GM10266 (cell line): ENCODE results near the gene ATP6V1F.
"Not testable (repeated sequence)": the region's sequence is repeated elsewhere in the genome, so short reads cannot be mapped to it uniquely, and the experiment has no call there.

Experiments used
- DNase-seq: peaks from one replicate; pipeline ENCODE4 v3.0.0; 2012; ENCODE audit errors: extremely low spot score
- TF ChIP-seq, protein P1 (sequence below): IDR thresholded peaks from 2 replicates; pipeline ENCODE4 v1.5.1; 2012; ENCODE audit warnings: mild to moderate bottlenecking, low read depth; ENCODE audit not compliant: control insufficient read depth, insufficient read depth; ENCODE audit errors: missing control alignments

Gene ATP6V1F

DNA sequence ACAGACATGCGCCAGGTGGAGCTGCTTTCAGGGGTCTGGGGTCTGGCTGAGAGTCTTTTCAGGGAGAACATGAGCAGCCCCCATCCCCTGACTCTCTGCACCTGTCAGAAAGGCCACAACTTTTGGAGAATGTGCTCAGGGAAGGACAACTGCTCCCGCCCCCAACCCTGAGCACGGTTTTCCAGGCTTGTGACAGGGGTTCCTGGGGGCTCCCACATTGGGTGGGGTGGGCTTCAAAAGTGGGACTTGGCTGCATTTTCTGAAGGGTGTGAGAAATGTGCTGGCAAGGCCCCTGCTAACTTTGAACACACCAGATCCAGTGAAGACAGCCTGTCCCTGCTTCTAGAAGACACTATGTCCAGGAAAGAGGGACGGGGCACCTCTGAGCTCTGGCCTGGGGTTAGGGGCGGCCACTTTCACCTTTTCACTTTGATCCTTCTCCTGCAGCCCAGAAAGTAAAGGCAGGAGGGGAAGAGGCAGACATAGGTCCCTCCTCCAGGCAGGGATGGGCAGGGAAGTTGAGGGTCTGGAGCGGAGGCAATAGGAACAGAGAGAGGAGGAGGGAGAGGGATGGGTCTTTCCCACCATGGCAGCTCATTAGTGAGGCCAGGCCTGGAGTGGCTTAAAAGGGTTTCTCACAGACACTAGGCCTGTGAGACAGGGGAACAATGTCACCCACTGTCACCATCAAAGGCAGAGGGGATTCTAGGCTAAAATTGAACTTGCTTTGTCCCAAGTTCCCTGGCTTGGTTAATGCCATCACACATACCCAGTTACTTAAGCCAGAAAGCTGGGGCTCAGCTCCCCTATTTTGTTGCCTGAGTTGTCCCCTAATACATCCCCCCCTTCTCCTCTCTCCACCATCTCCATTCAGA is 46.3 kb downstream of the ATP6V1F start:
- TF ChIP-seq, protein P1, sequence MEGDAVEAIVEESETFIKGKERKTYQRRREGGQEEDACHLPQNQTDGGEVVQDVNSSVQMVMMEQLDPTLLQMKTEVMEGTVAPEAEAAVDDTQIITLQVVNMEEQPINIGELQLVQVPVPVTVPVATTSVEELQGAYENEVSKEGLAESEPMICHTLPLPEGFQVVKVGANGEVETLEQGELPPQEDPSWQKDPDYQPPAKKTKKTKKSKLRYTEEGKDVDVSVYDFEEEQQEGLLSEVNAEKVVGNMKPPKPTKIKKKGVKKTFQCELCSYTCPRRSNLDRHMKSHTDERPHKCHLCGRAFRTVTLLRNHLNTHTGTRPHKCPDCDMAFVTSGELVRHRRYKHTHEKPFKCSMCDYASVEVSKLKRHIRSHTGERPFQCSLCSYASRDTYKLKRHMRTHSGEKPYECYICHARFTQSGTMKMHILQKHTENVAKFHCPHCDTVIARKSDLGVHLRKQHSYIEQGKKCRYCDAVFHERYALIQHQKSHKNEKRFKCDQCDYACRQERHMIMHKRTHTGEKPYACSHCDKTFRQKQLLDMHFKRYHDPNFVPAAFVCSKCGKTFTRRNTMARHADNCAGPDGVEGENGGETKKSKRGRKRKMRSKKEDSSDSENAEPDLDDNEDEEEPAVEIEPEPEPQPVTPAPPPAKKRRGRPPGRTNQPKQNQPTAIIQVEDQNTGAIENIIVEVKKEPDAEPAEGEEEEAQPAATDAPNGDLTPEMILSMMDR, result no peak
- no peak for DNase-seq

DNA sequence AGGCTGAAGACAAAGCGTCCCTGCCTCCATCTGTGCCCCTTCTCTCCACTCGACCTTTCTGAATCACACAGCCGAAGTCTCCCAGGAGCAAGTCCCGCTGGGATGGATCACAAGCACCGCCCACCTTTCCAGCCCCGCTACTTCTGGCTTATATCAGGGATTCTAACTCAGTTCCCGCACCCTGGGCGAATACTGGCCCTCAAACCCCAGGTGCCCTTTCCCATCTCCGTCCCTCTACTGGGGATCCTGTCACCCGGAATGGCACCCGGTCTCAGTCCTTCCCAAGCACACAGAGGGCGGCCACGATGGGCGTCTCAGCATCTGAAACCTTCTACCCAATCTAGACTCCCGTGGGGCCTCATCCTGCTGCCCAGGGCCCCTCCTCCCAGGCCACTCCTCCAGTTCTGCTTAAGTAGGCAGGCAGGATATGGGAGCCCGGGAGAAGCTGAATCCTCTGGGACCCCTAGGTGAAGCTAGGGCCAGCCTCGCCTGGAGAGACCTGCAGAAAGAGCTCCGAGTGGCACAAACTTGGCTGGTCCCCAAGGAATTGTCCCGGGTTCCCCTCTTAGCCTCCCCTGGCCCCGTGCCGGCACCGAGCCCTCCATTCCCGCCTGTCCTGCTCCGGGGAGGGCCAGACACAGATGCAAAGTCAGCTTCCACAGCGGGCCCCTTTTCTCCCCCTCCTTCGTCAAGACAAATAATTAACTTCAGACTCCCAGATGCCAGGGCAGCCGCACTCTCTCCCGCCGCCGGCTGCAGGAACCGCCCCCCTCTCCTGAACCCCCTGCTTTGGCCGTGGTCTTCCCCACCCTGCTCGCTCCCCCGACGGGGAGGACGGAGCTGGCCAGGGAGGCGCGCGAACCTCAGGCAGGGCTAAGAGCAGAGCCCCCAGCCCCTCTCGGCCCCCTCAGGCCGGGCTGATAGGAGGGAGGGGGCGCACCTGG is 47.2 kb downstream of the ATP6V1F start:
- no peak for DNase-seq
- TF ChIP-seq, protein P1, result no peak

DNA sequence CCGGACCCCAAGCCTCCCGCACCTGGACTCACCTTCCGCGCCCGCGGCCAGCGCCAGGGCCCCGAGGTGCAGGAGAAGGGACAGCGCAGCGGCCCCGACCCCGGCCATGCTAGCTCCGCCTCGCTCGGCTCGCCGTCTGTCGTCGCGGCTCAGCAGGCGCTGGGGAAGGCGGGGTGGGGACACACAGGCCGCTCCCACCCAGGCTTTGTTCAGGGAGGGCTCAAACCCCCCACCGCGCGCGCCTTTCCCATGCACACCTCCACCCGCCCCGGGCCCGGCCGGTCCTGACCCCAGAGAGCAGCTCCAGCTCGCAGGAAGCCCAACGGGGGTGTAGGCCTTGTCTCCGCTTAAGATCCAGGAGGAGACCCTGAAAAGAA is 47.9 kb downstream of the ATP6V1F start, which contains the start of gene KCP:
TSS of gene KCP (minus strand) at position 141 of the 377 bp plus-strand sequence. CDS start at position 108, 33 bp downstream.
- TF ChIP-seq, protein P1, result no peak
- no peak for DNase-seq

DNA sequence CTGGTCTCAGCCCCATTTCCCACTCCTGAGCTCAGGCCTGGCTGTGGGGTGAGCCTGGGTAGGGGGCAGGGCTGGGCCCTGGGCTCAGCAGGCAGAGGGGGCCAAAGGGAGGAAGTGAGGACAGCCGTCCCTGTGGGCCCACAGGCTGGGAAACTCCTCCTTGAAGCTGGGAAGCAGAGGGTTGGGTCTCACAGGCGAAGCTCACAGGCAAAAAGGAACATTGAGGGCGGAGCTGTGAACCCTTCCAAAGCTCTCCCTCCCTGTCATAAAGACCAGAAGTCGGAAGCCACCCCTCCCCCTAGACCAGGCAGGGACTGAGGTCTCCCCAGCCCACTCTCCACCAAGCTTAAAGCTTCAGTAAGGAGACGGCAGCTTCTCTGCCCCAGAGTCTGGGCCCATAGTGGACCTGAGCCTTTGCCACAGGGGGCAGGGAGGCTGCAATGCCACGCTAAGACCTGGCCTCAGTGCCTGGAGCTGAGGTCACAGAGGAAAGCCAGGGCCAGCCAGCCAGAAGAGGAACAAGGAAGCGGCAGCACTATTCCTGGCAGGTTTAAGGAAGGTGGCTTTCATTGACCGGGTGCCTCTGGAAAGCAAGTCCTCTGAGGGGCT is 48.9 kb downstream of the ATP6V1F start:
- DNase-seq, result no peak
- TF ChIP-seq, protein P1, result no peak

DNA sequence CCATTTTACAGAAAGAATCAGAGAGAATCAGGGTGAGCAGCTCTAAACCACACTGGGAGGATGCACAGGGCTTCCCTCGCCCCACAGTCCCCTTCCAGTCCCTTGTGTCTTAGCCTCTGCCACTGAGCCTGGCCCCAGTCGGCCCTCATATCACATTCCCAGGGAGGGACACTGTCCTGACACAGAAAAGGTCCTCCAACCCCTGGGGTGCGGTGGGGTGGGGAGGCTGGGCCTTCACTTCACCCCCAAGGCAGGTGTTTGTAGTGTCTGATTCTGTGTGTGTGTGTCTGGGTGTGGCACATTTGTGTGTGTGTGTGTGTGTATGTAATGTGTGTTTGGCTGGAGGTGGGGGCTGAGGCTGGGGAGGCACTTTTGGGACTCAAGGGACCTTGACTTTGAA is 49.6 kb downstream of the ATP6V1F start:
- no peak for DNase-seq
- TF ChIP-seq, protein P1, result no peak

DNA sequence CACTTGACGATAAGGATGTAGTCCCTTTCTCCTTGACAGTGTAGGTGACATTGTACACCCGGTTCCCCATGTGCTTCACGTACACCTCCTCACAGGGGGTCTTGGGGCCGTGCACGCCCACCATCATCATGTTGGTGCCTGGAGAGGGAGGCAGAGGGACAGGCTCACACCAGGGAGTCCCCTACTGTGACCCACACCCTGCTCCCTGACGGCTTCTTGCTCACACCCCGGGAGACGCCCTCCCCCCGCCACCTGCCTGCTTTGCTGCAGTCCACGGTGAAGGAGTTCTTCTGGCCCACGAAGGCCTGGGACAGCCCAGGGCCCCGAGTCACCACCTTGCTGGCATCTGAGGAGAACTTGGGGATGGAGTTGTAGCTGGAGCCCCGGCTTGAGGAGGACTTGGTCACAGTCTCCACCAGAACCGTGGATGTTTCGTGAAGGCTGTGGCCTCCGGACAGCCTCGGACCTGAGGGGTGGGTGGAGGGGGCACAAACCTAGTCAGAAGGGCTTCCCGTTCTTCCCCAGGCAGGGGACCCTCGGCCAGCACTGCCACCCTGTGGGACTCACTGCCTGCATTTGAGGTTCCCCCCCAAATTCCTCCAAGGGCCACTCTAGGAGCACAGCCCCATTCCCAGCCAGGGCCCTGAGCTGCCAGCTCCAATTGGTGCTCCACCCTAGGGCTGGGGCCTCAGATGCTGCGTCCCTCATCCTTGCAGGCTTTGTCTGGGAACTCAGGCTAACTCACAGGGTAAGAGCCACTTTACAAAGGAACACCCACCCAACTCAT is 50.2 kb downstream of the ATP6V1F start:
- not testable (repeated sequence) for DNase-seq
